Astrocyte (in vitro differentiated cells and primary cell): Measurements from ENCODE around the gene VAV2. TPM values are rescaled to one million over a fixed set of nuclear protein-coding genes. Genes with fewer than 3 reads are reported as not detected.

ENCODE experiments used
- DNase-seq: peaks from one replicate; pipeline ENCODE4 v3.0.0-alpha.2; 2010; ENCODE audit warnings: low read depth
- FAIRE-seq: peaks from 2 replicates; lab custom pipeline; 2011; peaks lifted over from hg19 to GRCh38; lab: Jason Lieb, UNC
- H2AFZ ChIP-seq: 2 replicates; pipeline ENCODE4 v1.6.0; 2012; ENCODE audit warnings: low read depth, low read length, inconsistent platforms
- H3K27ac ChIP-seq: 2 replicates; pipeline ENCODE4 v1.5.1; 2011; ENCODE audit warnings: low read depth, low read length, inconsistent platforms
- H3K27me3 ChIP-seq: 2 replicates; pipeline ENCODE4 v1.6.0; 2011; ENCODE audit warnings: low read length, inconsistent platforms; ENCODE audit not compliant: insufficient read depth
- H3K36me3 ChIP-seq: 2 replicates; pipeline ENCODE4 v1.5.1; 2011; ENCODE audit warnings: low read length, inconsistent platforms; ENCODE audit not compliant: insufficient read depth
- H3K4me1 ChIP-seq: 2 replicates; pipeline ENCODE4 v1.5.1; 2011; ENCODE audit warnings: low read length, inconsistent platforms; ENCODE audit not compliant: insufficient read depth
- H3K4me2 ChIP-seq: 2 replicates; pipeline ENCODE4 v1.6.0; 2012; ENCODE audit warnings: low read length, inconsistent platforms
- H3K4me3 ChIP-seq: 2 replicates; pipeline ENCODE4 v1.5.1; 2011; ENCODE audit warnings: low read depth, mild to moderate bottlenecking, low read length, inconsistent platforms; ENCODE audit not compliant: insufficient read depth
- H3K79me2 ChIP-seq: 2 replicates; pipeline ENCODE4 v1.6.0; 2012; ENCODE audit warnings: mild to moderate bottlenecking, low read length, inconsistent platforms; ENCODE audit not compliant: insufficient read depth
- H3K9ac ChIP-seq: 2 replicates; pipeline ENCODE4 v1.6.0; 2012; ENCODE audit warnings: mild to moderate bottlenecking, low read length, inconsistent platforms
- H3K9me3 ChIP-seq: 2 replicates; pipeline ENCODE4 v1.5.1; 2012; ENCODE audit warnings: low read depth, mild to moderate bottlenecking, low read length, inconsistent platforms; ENCODE audit not compliant: insufficient read depth
- H4K20me1 ChIP-seq: 2 replicates; pipeline ENCODE4 v1.6.0; 2012; ENCODE audit warnings: low read length, inconsistent platforms; ENCODE audit not compliant: insufficient read depth
- H3K27ac Mint-ChIP-seq: one replicate; pipeline ENCODE4 v1.8.0; 2021; ENCODE audit warnings: mild to moderate bottlenecking, mixed read lengths; ENCODE audit not compliant: unreplicated experiment
- H3K27me3 Mint-ChIP-seq: one replicate; pipeline ENCODE4 v1.8.0; 2021; ENCODE audit warnings: low read depth, mixed read lengths; ENCODE audit not compliant: unreplicated experiment
- H3K36me3 Mint-ChIP-seq: one replicate; pipeline ENCODE4 v1.8.0; 2021; ENCODE audit warnings: low read depth, mixed read lengths; ENCODE audit not compliant: unreplicated experiment
- H3K4me1 Mint-ChIP-seq: one replicate; pipeline ENCODE4 v1.8.0; 2021; ENCODE audit warnings: low read depth, mixed read lengths; ENCODE audit not compliant: unreplicated experiment
- H3K4me3 Mint-ChIP-seq: one replicate; pipeline ENCODE4 v1.8.0; 2021; ENCODE audit warnings: mild to moderate bottlenecking, moderate library complexity, mixed read lengths; ENCODE audit not compliant: unreplicated experiment
- H3K9me3 Mint-ChIP-seq: one replicate; pipeline ENCODE4 v1.8.0; 2021; ENCODE audit warnings: mild to moderate bottlenecking, mixed read lengths; ENCODE audit not compliant: unreplicated experiment
- EZH2 ChIP-seq: IDR thresholded peaks from 2 replicates; pipeline ENCODE4 v1.6.1; 2012; ENCODE audit warnings: mild to moderate bottlenecking, low read length, inconsistent platforms; ENCODE audit not compliant: insufficient read depth
- total RNA-seq: library from RNA; stranded (reverse); gene quantifications from 2 replicates; pipeline ENCODE4 v1.2.1, GENCODE V29; 2021
- TF ChIP-seq, protein P1 (sequence below): IDR thresholded peaks from 2 replicates; pipeline ENCODE4 v1.5.1; 2011; ENCODE audit warnings: low read depth, mild to moderate bottlenecking, inconsistent platforms, low read length, moderate library complexity; ENCODE audit not compliant: insufficient read depth

VAV2 gene
- total RNA-seq, 1 donor from 2014 or later: 36.5 TPM

DNA sequence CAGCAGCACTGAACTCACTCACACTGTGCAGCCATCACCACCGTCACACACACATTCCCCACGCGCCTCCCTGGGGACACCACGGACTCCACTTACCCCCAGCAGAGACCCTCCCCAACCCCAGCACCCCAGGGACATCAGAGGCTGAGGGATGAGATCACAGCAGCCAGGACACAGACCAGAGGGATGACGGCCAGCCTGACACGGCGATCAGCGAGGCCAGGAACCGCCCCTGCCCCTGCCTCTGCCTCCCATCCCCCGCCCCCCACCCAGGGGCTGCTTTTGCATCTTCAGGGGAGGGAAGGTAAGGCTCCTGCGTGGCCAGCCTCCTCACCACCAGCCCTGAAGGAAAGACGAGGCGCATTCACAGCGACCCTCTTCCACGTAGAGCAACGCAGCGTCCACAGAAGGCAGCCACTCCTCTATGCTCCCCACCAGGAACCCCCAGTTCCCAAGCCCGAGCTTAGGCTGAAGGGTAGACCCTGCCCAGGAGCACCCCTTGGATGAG lies 104.5 kb downstream of the VAV2 start:
- Histone ChIP-seq H3K36me3 (no peaks in the 10 kb centered on the region), H3K4me2 (no peak overlapping the region), H3K4me3 (no peak overlapping the region), H3K79me2 (peaks cover 87% of the 10 kb centered on the region), H2AFZ (no peak overlapping the region), H4K20me1 (peaks cover 65% of the 10 kb centered on the region), H3K4me1 (peaks cover 26% of the 10 kb centered on the region), H3K27ac (no peak overlapping the region), H3K27me3 (no peaks in the 10 kb centered on the region), H3K9me3 (no peaks in the 10 kb centered on the region), H3K9ac (peak overlapping the region; percentile 43)
- Mint-ChIP-seq H3K4me3 (peak overlapping the region; percentile 50), H3K9me3 (no peaks in the 10 kb centered on the region), H3K27me3 (no peaks in the 10 kb centered on the region), H3K27ac (peak overlapping the region; percentile 75), H3K4me1 (peaks cover 34% of the 10 kb centered on the region), H3K36me3 (peaks cover 17% of the 10 kb centered on the region)
- no peak for DNase-seq
- FAIRE-seq: no peak
- TF ChIP-seq, protein P1, sequence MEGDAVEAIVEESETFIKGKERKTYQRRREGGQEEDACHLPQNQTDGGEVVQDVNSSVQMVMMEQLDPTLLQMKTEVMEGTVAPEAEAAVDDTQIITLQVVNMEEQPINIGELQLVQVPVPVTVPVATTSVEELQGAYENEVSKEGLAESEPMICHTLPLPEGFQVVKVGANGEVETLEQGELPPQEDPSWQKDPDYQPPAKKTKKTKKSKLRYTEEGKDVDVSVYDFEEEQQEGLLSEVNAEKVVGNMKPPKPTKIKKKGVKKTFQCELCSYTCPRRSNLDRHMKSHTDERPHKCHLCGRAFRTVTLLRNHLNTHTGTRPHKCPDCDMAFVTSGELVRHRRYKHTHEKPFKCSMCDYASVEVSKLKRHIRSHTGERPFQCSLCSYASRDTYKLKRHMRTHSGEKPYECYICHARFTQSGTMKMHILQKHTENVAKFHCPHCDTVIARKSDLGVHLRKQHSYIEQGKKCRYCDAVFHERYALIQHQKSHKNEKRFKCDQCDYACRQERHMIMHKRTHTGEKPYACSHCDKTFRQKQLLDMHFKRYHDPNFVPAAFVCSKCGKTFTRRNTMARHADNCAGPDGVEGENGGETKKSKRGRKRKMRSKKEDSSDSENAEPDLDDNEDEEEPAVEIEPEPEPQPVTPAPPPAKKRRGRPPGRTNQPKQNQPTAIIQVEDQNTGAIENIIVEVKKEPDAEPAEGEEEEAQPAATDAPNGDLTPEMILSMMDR: no peak
- TF ChIP-seq EZH2: no peak

DNA sequence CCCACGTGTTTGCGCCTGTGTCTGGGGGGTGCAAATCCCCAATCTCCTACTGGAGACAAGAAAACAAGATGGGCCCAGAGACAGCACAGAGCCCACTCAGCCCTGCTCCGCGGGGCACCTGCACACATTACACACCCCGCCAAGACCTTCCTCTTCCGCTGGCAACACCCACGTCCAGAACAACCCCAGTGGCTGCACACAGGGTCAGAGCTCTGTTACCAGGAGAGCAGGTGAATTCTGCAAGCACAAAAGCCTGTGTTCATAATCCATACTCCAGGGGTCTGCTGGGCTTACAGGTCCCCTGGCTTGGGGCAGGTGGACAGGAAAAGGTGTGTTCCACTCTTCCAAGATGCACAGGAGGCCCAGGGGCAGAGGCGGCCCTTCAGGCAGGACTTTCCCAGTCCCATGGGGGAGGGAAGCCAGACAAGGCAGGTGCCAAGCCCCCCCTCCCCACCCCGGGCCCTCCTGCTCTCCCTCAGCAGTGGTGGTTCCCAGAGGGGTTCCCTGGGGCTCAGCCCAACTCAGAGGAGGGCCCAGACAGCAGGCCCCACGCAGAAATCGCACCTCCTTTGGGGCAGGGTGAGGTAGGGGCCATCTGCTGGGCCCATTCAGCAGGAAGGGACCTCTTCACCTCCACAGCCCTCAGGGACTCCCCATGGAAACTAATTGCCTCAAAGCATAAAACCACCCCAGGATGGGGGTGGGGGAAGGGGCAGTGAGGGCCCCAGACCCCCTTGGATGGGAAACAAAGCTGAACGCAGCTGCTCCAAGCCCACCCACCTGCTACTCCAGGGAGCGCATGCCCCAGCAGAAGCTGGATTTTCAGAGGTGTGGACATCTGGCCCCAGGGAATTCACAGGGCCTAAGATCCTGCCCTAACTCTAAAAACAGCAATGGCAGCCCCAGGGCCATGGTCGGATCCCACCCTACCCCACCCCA lies 105.3 kb downstream of the VAV2 start:
- Mint-ChIP-seq H3K27me3 (no peaks in the 10 kb centered on the region), H3K4me1 (peaks cover 41% of the 10 kb centered on the region), H3K4me3 (no peak overlapping the region), H3K9me3 (no peaks in the 10 kb centered on the region), H3K36me3 (peaks cover 15% of the 10 kb centered on the region), H3K27ac (no peak overlapping the region)
- H3K4me3 ChIP-seq: no peak overlapping the region
- no peak for TF ChIP-seq EZH2
- TF ChIP-seq, protein P1: no peak
- H3K9ac ChIP-seq: no peak overlapping the region
- H4K20me1 ChIP-seq: peaks cover 67% of the 10 kb centered on the region
- DNase-seq (no peak), FAIRE-seq (no peak)
- H3K4me2 ChIP-seq: no peak overlapping the region
- H3K79me2 ChIP-seq: peaks cover 89% of the 10 kb centered on the region
- H3K36me3 ChIP-seq: no peaks in the 10 kb centered on the region
- H2AFZ ChIP-seq: no peak overlapping the region
- H3K27me3 ChIP-seq: no peaks in the 10 kb centered on the region
- H3K9me3 ChIP-seq: no peaks in the 10 kb centered on the region
- no peak overlapping the region for H3K27ac ChIP-seq
- peaks cover 34% of the 10 kb centered on the region for H3K4me1 ChIP-seq
